Omental fat pad (tissue), 4 donors: ENCODE results near the gene DSCAML1. TPM values are rescaled to one million over a fixed set of nuclear protein-coding genes. Genes with fewer than 3 reads are reported as not detected.

Experiments
- ATAC-seq: fragments of 150-250 bp; one replicate; pipeline ENCODE4 v1.9.1; 2016; ENCODE audit warnings: mild to moderate bottlenecking, moderate library complexity; ENCODE audit not compliant: low FRiP score
- DNase-seq: peaks from one replicate; pipeline ENCODE4 v3.0.0-alpha.2; 2019; ENCODE audit warnings: low spot score
- CTCF ChIP-seq, 3 donors: fragments of 450-650 bp; IDR thresholded peaks; one replicate each; pipeline ENCODE4 v1.5.1; 2016 to 2017; ENCODE audit warnings: antibody characterized with exemption in 3 of 3, mild to moderate bottlenecking in 3 of 3, moderate library complexity in 2 of 3
- total RNA-seq, 4 donors: library from RNA; depleted of rRNA; stranded (reverse); fragments of >200 nt; gene quantifications; one replicate each; pipeline ENCODE4 v1.1.0, GENCODE V29; 2016

The DSCAML1 gene
- total RNA-seq, 4 donors from 2014 or later: 0.95 to 10.9 (median 3.9) TPM

- ATAC-seq: no peak
These were observed 33.8 kb upstream of the DSCAML1 start for GRCh38 chr11:117830674-117831351.

GRCh38 chr11:117830072-117830471 lies 33.1 kb upstream of the DSCAML1 start:
- no peak for ATAC-seq
- no peak for DNase-seq
- TF ChIP-seq CTCF (IDR thresholded peaks at IDR 0.05): no peak

More at GRCh38 chr11:117830674-117831351, 33.8 kb upstream of the DSCAML1 start:
- no peak for TF ChIP-seq CTCF (IDR thresholded peaks at IDR 0.05)
- peak; percentile 19 for DNase-seq

- ATAC-seq (no peak), DNase-seq (no peak)
- no peak for TF ChIP-seq CTCF (IDR thresholded peaks at IDR 0.05)
These were observed 32.3 kb upstream of the DSCAML1 start for GRCh38 chr11:117829369-117829725.

- peak; percentile 43 for DNase-seq
- peak; percentile 48 for ATAC-seq
- TF ChIP-seq CTCF (IDR thresholded peaks at IDR 0.05): no peak
These were observed 31.8 kb upstream of the DSCAML1 start for GRCh38 chr11:117828611-117829368.

- peak; percentile 18 for DNase-seq
- ATAC-seq: no peak
- no peak for TF ChIP-seq CTCF (IDR thresholded peaks at IDR 0.05)
These were observed 30.8 kb upstream of the DSCAML1 start for GRCh38 chr11:117827521-117828511.

- TF ChIP-seq CTCF (IDR thresholded peaks at IDR 0.05): no peak
- ATAC-seq (no peak), DNase-seq (no peak)
These were observed 29.8 kb upstream of the DSCAML1 start for GRCh38 chr11:117826832-117827231.
